ENCODE measurements around the gene FECH. TPM values are rescaled to one million over a fixed set of nuclear protein-coding genes. Genes with fewer than 3 reads are reported as not detected.

Gene FECH
- total and polyA plus RNA-seq, 11 donors = 4.7 to 93.3 (median 41.4) TPM

GRCh38 chr18:57543560-57543959 lies 42.9 kb downstream of the FECH start:
- WGBS, 4 donors = 81 to 84% (median 82%) methylated on average over 8 of the region's 8 CpGs
- intact Hi-C loops (cut with DNase I) = loop anchor here in 1 of 10 donors (10.0 kb wide), 1 partner anchor 99 kb away; no protein-coding TSS in a partner anchor
- ATAC-seq (no peak), DNase-seq (no peak)
- no peak overlapping the region for H3K4me3 ChIP-seq
- no peaks in the 10 kb centered on the region for H3K27me3 ChIP-seq
- H3K9me3 ChIP-seq = no peaks in the 10 kb centered on the region
- peaks cover 0 to 11% (median 0%) of the 10 kb centered on the region in 12 donors for H3K4me1 ChIP-seq
- peaks cover 0 to 4% (median 0%) of the 10 kb centered on the region in 9 donors for H3K36me3 ChIP-seq
- no peak overlapping the region for H3K27ac ChIP-seq
- TF ChIP-seq POLR2A (IDR thresholded peaks at IDR 0.05) (no peak), CTCF (IDR thresholded peaks at IDR 0.05) (no peak)

GRCh38 chr18:57542812-57543427 lies 43.6 kb downstream of the FECH start:
- Histone ChIP-seq H3K36me3 (no peaks in the 10 kb centered on the region), H3K27me3 (no peaks in the 10 kb centered on the region), H3K27ac (no peak overlapping the region), H3K4me3 (no peak overlapping the region), H3K4me1 (peaks cover 0 to 11% (median 0%) of the 10 kb centered on the region in 12 donors), H3K9me3 (no peaks in the 10 kb centered on the region)
- DNase-seq (no peak), ATAC-seq (no peak)
- TF ChIP-seq CTCF (IDR thresholded peaks at IDR 0.05) = no peak
- no peak for TF ChIP-seq POLR2A (IDR thresholded peaks at IDR 0.05)
- 70 to 75% (median 71%) methylated on average over 17 of the region's 17 CpGs for WGBS, 4 donors
- intact Hi-C loops (cut with DNase I) = loop anchor here in 1 of 10 donors (10.0 kb wide), 1 partner anchor 98 kb away; no protein-coding TSS in a partner anchor

- Histone ChIP-seq H3K4me1 (peaks cover 0 to 11% (median 0%) of the 10 kb centered on the region in 12 donors), H3K9me3 (no peaks in the 10 kb centered on the region), H3K36me3 (no peaks in the 10 kb centered on the region), H3K27me3 (no peaks in the 10 kb centered on the region), H3K4me3 (no peak overlapping the region), H3K27ac (no peak overlapping the region)
- intact Hi-C loops (cut with DNase I) = loop anchor here in 1 of 10 donors (10.0 kb wide), 1 partner anchor 97 kb away; no protein-coding TSS in a partner anchor
- 34 to 57% (median 47%) methylated on average over 4 of the region's 4 CpGs for WGBS, 4 donors
- ATAC-seq = no peak
- DNase-seq = no peak
- no peak for TF ChIP-seq POLR2A (IDR thresholded peaks at IDR 0.05)
- TF ChIP-seq CTCF (IDR thresholded peaks at IDR 0.05) = no peak
These were observed 44.4 kb downstream of the FECH start for GRCh38 chr18:57542126-57542525.

GRCh38 chr18:57539702-57540101 lies 46.8 kb downstream of the FECH start:
- TF ChIP-seq POLR2A (IDR thresholded peaks at IDR 0.05) = no peak
- TF ChIP-seq CTCF (IDR thresholded peaks at IDR 0.05) = no peak
- WGBS, 4 donors = 85 to 97% (median 93%) methylated on average over 4 of the region's 4 CpGs
- intact Hi-C loops (cut with DNase I) = loop anchor here in 1 of 10 donors (10.0 kb wide), 1 partner anchor 95 kb away; no protein-coding TSS in a partner anchor
- H3K9me3 ChIP-seq = no peaks in the 10 kb centered on the region
- H3K36me3 ChIP-seq = no peaks in the 10 kb centered on the region
- peaks cover 0 to 4% (median 0%) of the 10 kb centered on the region in 12 donors for H3K4me1 ChIP-seq
- no peak overlapping the region for H3K4me3 ChIP-seq
- H3K27ac ChIP-seq = no peak overlapping the region
- DNase-seq = no peak
- no peak for ATAC-seq
- no peaks in the 10 kb centered on the region for H3K27me3 ChIP-seq
